ENCODE data around the gene TMPRSS11F.
A peak's percentile ranks its signal among the peaks of the same experiment; 100 is the strongest.
"Not testable (repeated sequence)": the region's sequence is repeated elsewhere in the genome, so short reads cannot be mapped to it uniquely, and the experiment has no call there.

The TMPRSS11F gene

GRCh38 chr4:68129793-68130192 lies at the start of gene TMPRSS11F:
TMPRSS11F (minus strand) TSS chr4:68129869; CDS start chr4:68129820, 49 bp downstream.
- DNase-seq = no peak

- DNase-seq = no peak
These were observed 47.2 kb upstream of the TMPRSS11F start for GRCh38 chr4:68176904-68177303.

GRCh38 chr4:68176500-68176899 lies 46.8 kb upstream of the TMPRSS11F start:
- DNase-seq = no peak

- DNase-seq = peak; percentile 4 to 19
These were observed 46.0 kb upstream of the TMPRSS11F start for GRCh38 chr4:68175562-68176155.

- not testable (repeated sequence) for DNase-seq
These were observed 44.7 kb upstream of the TMPRSS11F start for GRCh38 chr4:68174389-68174788.

- DNase-seq = not testable (repeated sequence)
These were observed 42.5 kb upstream of the TMPRSS11F start for GRCh38 chr4:68172147-68172546.

- no peak for DNase-seq
These were observed 38.0 kb upstream of the TMPRSS11F start for GRCh38 chr4:68167706-68168105.

GRCh38 chr4:68167166-68167565 lies 37.5 kb upstream of the TMPRSS11F start:
- no peak for DNase-seq

GRCh38 chr4:68163754-68164153 lies 34.1 kb upstream of the TMPRSS11F start:
- DNase-seq = no peak

- no peak for DNase-seq
These were observed 32.5 kb upstream of the TMPRSS11F start for GRCh38 chr4:68162196-68162595.

- no peak for DNase-seq
These were observed 22.7 kb upstream of the TMPRSS11F start for GRCh38 chr4:68152411-68152810.

GRCh38 chr4:68148800-68149685 lies 19.4 kb upstream of the TMPRSS11F start:
- no peak for DNase-seq

GRCh38 chr4:68147079-68147478 lies 17.4 kb upstream of the TMPRSS11F start:
- no peak for DNase-seq

- no peak for DNase-seq
These were observed 15.6 kb upstream of the TMPRSS11F start for GRCh38 chr4:68145261-68145660.

GRCh38 chr4:68141852-68142251 lies 12.2 kb upstream of the TMPRSS11F start:
- no peak for DNase-seq

GRCh38 chr4:68132342-68132741 lies 2.7 kb upstream of the TMPRSS11F start:
- no peak for DNase-seq

GRCh38 chr4:68124262-68124661 lies 5.4 kb downstream of the TMPRSS11F start:
- no peak for DNase-seq

GRCh38 chr4:68123525-68123924 lies 6.1 kb downstream of the TMPRSS11F start:
- DNase-seq = no peak

GRCh38 chr4:68119921-68120320 lies 9.7 kb downstream of the TMPRSS11F start:
- DNase-seq = no peak

GRCh38 chr4:68110441-68110840 lies 19.2 kb downstream of the TMPRSS11F start:
- no peak for DNase-seq

- DNase-seq = no peak
These were observed 19.8 kb downstream of the TMPRSS11F start for GRCh38 chr4:68109868-68110267.

- DNase-seq = no peak
These were observed 46.9 kb downstream of the TMPRSS11F start for GRCh38 chr4:68082758-68083157.

- no peak for DNase-seq
These were observed 49.7 kb downstream of the TMPRSS11F start for GRCh38 chr4:68079928-68080327.

- no peak for DNase-seq
These were observed 51.9 kb downstream of the TMPRSS11F start for GRCh38 chr4:68077737-68078136.

All from SHP77 (cell line).